ENCODE results near the gene DPP10.

DNA sequence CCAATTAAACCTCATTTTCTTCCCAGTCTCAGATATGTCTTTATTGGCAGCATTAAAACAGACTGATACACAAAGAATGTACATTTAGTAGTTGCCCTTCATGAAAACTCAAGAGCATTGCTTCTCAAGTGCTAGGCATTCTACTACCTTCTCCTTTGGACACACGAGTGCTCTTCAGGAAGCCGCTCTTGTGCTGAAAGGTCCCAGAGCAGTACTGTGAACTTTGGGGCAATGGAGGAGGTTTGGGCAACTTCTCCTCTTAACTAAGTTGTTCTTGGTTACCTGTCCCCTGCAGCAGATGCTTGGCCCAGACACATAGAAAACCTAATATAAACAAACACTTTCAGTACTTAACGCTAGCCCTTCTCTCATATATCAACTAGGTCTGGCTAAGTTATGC is 362.8 kb downstream of the DPP10 start:
- TF ChIP-seq EZH2 (IDR thresholded peaks at IDR 0.05; ENCODE audit: low read length, unreplicated experiment) (no peak), EZH2phosphoT487 (IDR thresholded peaks at IDR 0.05; ENCODE audit: borderline replicate concordance, low read length) (no peak)
- TF ChIP-seq, protein P1, sequence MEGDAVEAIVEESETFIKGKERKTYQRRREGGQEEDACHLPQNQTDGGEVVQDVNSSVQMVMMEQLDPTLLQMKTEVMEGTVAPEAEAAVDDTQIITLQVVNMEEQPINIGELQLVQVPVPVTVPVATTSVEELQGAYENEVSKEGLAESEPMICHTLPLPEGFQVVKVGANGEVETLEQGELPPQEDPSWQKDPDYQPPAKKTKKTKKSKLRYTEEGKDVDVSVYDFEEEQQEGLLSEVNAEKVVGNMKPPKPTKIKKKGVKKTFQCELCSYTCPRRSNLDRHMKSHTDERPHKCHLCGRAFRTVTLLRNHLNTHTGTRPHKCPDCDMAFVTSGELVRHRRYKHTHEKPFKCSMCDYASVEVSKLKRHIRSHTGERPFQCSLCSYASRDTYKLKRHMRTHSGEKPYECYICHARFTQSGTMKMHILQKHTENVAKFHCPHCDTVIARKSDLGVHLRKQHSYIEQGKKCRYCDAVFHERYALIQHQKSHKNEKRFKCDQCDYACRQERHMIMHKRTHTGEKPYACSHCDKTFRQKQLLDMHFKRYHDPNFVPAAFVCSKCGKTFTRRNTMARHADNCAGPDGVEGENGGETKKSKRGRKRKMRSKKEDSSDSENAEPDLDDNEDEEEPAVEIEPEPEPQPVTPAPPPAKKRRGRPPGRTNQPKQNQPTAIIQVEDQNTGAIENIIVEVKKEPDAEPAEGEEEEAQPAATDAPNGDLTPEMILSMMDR (conservative IDR thresholded peaks at IDR 0.05; ENCODE audit: low read depth, low read length): no peak

Data from PC-3 (cell line).